IMR-90 (cell line): ENCODE results near the gene FBXL7. TPM values are rescaled to one million over a fixed set of nuclear protein-coding genes. Genes with fewer than 3 reads are reported as not detected.

Experiments used
- ATAC-seq: fragments of 200-7000 bp; cut with Tn5 transposase; 2 replicates; pipeline ENCODE4 v1.9.1; 2020; ENCODE audit warnings: low read depth, mild to moderate bottlenecking, moderate library complexity
- BruUV-seq: library from RNA; stranded (reverse); fragments of 400-500 nt; replicated peaks from 2 replicates; lab custom pipeline; 2021; lab: Mats Ljungman, UMichigan
- CTCF ChIA-PET: fragments of 300-600 bp; formaldehyde crosslinking; extraction: SDS; loops from one replicate; lab custom pipeline; 2021; ENCODE audit warnings: antibody characterized with exemption; lab: Yijun Ruan, JAX
- POLR2A ChIA-PET: fragments of 300-600 bp; sonication (Branson Sonifier 250); formaldehyde crosslinking; loops from one replicate; lab custom pipeline; 2022; ENCODE audit warnings: antibody characterized with exemption; ENCODE audit not compliant: unreplicated experiment; lab: Charles Lee
- DNase-seq: peaks from one replicate; pipeline ENCODE4 v3.0.0; 2013
- H2AFZ ChIP-seq: replicated peaks from 2 replicates; pipeline ENCODE3; 2013; ENCODE audit warnings: low read length, mild to moderate bottlenecking; ENCODE audit not compliant: poor library complexity
- H2AK5ac ChIP-seq: 2 replicates; pipeline ENCODE4 v1.6.1; 2013; ENCODE audit warnings: low read depth, low read length, inconsistent platforms
- H2AK9ac ChIP-seq: replicated peaks from 2 replicates; pipeline ENCODE3; 2013; ENCODE audit warnings: mild to moderate bottlenecking, low read depth, low read length, moderate library complexity; ENCODE audit not compliant: poor library complexity
- H2BK120ac ChIP-seq: 2 replicates; pipeline ENCODE4 v1.6.1; 2013; ENCODE audit warnings: low read depth, low read length, inconsistent platforms
- H2BK15ac ChIP-seq: 3 replicates; pipeline ENCODE4 v1.6.1; 2013; ENCODE audit warnings: low read depth, low read length, inconsistent platforms
- H2BK20ac ChIP-seq: 2 replicates; pipeline ENCODE4 v1.6.1; 2013; ENCODE audit warnings: low read depth, mild to moderate bottlenecking, inconsistent platforms, low read length, moderate library complexity
- H2BK5ac ChIP-seq: 2 replicates; pipeline ENCODE4 v1.6.1; 2013; ENCODE audit warnings: mild to moderate bottlenecking, low read depth, low read length, inconsistent platforms; ENCODE audit not compliant: poor library complexity, severe bottlenecking
- H3K14ac ChIP-seq: replicated peaks from 2 replicates; pipeline ENCODE4 v1.6.1; 2013; ENCODE audit warnings: low read depth, low read length, inconsistent platforms
- H3K18ac ChIP-seq: 2 replicates; pipeline ENCODE4 v1.6.1; 2013; ENCODE audit warnings: low read depth, low read length, control low read depth
- H3K23ac ChIP-seq: 2 replicates; pipeline ENCODE4 v1.6.1; 2013; ENCODE audit warnings: low read depth, low read length, inconsistent platforms
- H3K27ac ChIP-seq: 2 replicates; pipeline ENCODE4 v1.5.1; 2013; ENCODE audit warnings: mild to moderate bottlenecking, control low read depth, low read length; ENCODE audit not compliant: insufficient read depth
- H3K27me3 ChIP-seq: 2 replicates; pipeline ENCODE4 v1.6.1; 2013; ENCODE audit warnings: low read length; ENCODE audit not compliant: control insufficient read depth, insufficient read depth
- H3K36me3 ChIP-seq: 2 replicates; pipeline ENCODE4 v1.6.1; 2013; ENCODE audit warnings: low read length, mixed read lengths; ENCODE audit not compliant: control insufficient read depth, insufficient read depth
- H3K4ac ChIP-seq: 2 replicates; pipeline ENCODE4 v1.6.1; 2013; ENCODE audit warnings: low read depth, low read length, inconsistent platforms
- H3K4me1 ChIP-seq: 2 replicates; pipeline ENCODE4 v1.6.1; 2013; ENCODE audit warnings: low read length, mixed read lengths; ENCODE audit not compliant: control insufficient read depth, insufficient read depth
- H3K4me2 ChIP-seq: 2 replicates; pipeline ENCODE4 v1.6.1; 2013; ENCODE audit warnings: low read depth, mild to moderate bottlenecking, control low read depth, low read length, moderate library complexity
- H3K4me3 ChIP-seq: 2 replicates; pipeline ENCODE4 v1.5.1; 2013; ENCODE audit warnings: low read depth, mild to moderate bottlenecking, control low read depth, low read length, moderate library complexity; ENCODE audit not compliant: insufficient read depth
- H3K56ac ChIP-seq: 2 replicates; pipeline ENCODE4 v1.6.1; 2013; ENCODE audit warnings: low read length, inconsistent platforms; ENCODE audit not compliant: insufficient read depth; ENCODE audit errors: extremely low read depth
- H3K79me1 ChIP-seq, 2 experiments: 2 replicates each; pipeline ENCODE4 v1.6.1; 2013; ENCODE audit warnings: low read length in 2 of 2, inconsistent platforms in 1 of 2, low read depth in 1 of 2
- H3K9ac ChIP-seq: 2 replicates; pipeline ENCODE4 v1.6.1; 2013; ENCODE audit warnings: low read depth, low read length, control low read depth
- H3K9me1 ChIP-seq: 2 replicates; pipeline ENCODE4 v1.6.1; 2013; ENCODE audit warnings: low read length, inconsistent platforms; ENCODE audit not compliant: insufficient read depth
- H3K9me3 ChIP-seq: 2 replicates; pipeline ENCODE4 v1.6.1; 2013; ENCODE audit warnings: low read length; ENCODE audit not compliant: control insufficient read depth, insufficient read depth
- H4K20me1 ChIP-seq: 2 replicates; pipeline ENCODE4 v1.6.1; 2013; ENCODE audit warnings: low read length, inconsistent platforms; ENCODE audit not compliant: insufficient read depth
- H4K5ac ChIP-seq: 2 replicates; pipeline ENCODE4 v1.6.1; 2013; ENCODE audit warnings: mild to moderate bottlenecking, low read depth, low read length, control low read depth
- H4K8ac ChIP-seq, 2 experiments: 2 replicates each; pipeline ENCODE4 v1.6.1; 2013; ENCODE audit warnings: low read depth in 2 of 2, low read length in 2 of 2, control low read depth in 1 of 2, inconsistent platforms in 1 of 2
- H4K91ac ChIP-seq: 2 replicates; pipeline ENCODE4 v1.6.1; 2013; ENCODE audit warnings: low read depth, low read length, inconsistent platforms; ENCODE audit not compliant: insufficient read depth
- BHLHE40 ChIP-seq: fragments of 150-350 bp; IDR thresholded peaks from 2 replicates; pipeline ENCODE4 v1.6.1; 2016; ENCODE audit warnings: mild to moderate bottlenecking, low read depth, low read length
- CHD1 ChIP-seq: IDR thresholded peaks from 2 replicates; pipeline ENCODE4 v1.6.1; 2012; ENCODE audit warnings: low read depth, low read length, improper control_type of control experiment
- FOS ChIP-seq: fragments of 150-350 bp; IDR thresholded peaks from 2 replicates; pipeline ENCODE4 v1.6.1; 2016; ENCODE audit warnings: low read depth, low read length
- MAZ ChIP-seq: IDR thresholded peaks from 2 replicates; pipeline ENCODE4 v1.6.1; 2012; ENCODE audit warnings: low read depth, mild to moderate bottlenecking, low read length, improper control_type of control experiment, moderate library complexity, borderline replicate concordance
- MXI1 ChIP-seq: IDR thresholded peaks from 2 replicates; pipeline ENCODE4 v1.6.1; 2012; ENCODE audit warnings: low read depth, mild to moderate bottlenecking, low read length, moderate library complexity, borderline replicate concordance
- NFE2L2 ChIP-seq: fragments of 150-350 bp; IDR thresholded peaks from 2 replicates; pipeline ENCODE4 v1.6.1; 2016; ENCODE audit warnings: low read depth, mild to moderate bottlenecking, low read length
- POLR2A ChIP-seq: IDR thresholded peaks from 2 replicates; pipeline ENCODE4 v1.6.1; 2012; ENCODE audit warnings: mild to moderate bottlenecking, low read depth, low read length
- RAD21 ChIP-seq: IDR thresholded peaks from 2 replicates; pipeline ENCODE4 v1.6.1; 2012; ENCODE audit warnings: low read length, improper control_type of control experiment
- SMC3 ChIP-seq: fragments of 150-350 bp; IDR thresholded peaks from 2 replicates; pipeline ENCODE4 v1.6.1; 2016; ENCODE audit warnings: low read depth, mild to moderate bottlenecking, antibody characterized with exemption, low read length, moderate library complexity
- USF2 ChIP-seq: fragments of 150-350 bp; IDR thresholded peaks from 2 replicates; pipeline ENCODE4 v1.6.1; 2017; ENCODE audit warnings: mild to moderate bottlenecking, antibody characterized with exemption, low read length, low read depth
- WGBS, 2 experiments: methylation state at CpG; one replicate each; pipeline versions ENCODE4 v1.1.5 to v1.1.7; 2013; ENCODE audit warnings: missing lambda C conversion rate in 2 of 2; ENCODE audit not compliant: insufficient read length in 1 of 2; ENCODE audit errors: extremely low coverage in 2 of 2; 5-methylcytosine and 5-hydroxymethylcytosine counted together
- dilution Hi-C: fragments of 300-500 bp; cut with HindIII; formaldehyde crosslinking; loops from one replicate; pipeline ENCODE4 v1.14.3; 2018; ENCODE audit warnings: low sequenced_read_pairs; ENCODE audit not compliant: unreplicated experiment
- in situ Hi-C: fragments of 300-500 bp; cut with MboI; formaldehyde crosslinking; loops from 3 replicates; pipeline ENCODE4 v1.14.3; 2019; ENCODE audit warnings: low sequenced_read_pairs, inconsistent platforms, mixed read lengths
- intact Hi-C: fragments of 100-400 bp; cut with micrococcal nuclease; formaldehyde crosslinking; loops from 2 replicates; pipeline ENCODE4 v1.10.0; 2022
- polyA plus RNA-seq, 3 experiments: library from polyadenylated mRNA; depleted of rRNA; stranded (reverse); fragments of >200 nt; gene quantifications; 2 replicates each; pipeline ENCODE4 v1.2.3, GENCODE V29; 2012; ENCODE audit warnings: low replicate concordance in 1 of 3
- total RNA-seq: library from RNA; depleted of rRNA; stranded (reverse); fragments of >200 nt; gene quantifications from 2 replicates; pipeline ENCODE4 v1.2.3, GENCODE V29; 2012
- TF ChIP-seq, protein P1 (sequence below): fragments of 150-350 bp; IDR thresholded peaks from 2 replicates; pipeline ENCODE4 v1.6.1; 2016; ENCODE audit warnings: low read depth, mild to moderate bottlenecking, low read length, moderate library complexity, borderline replicate concordance
- TF ChIP-seq, protein P2 (sequence below): conservative IDR thresholded peaks from 2 replicates; pipeline ENCODE4 v1.5.1; 2012; ENCODE audit warnings: mild to moderate bottlenecking, low read depth, low read length, improper control_type of control experiment

Gene FBXL7
- total and polyA plus RNA-seq, 2 of the 4 experiments (the other 2 are of a cell fraction) = 4.1 to 10.2 TPM

- TF ChIP-seq, protein P1, sequence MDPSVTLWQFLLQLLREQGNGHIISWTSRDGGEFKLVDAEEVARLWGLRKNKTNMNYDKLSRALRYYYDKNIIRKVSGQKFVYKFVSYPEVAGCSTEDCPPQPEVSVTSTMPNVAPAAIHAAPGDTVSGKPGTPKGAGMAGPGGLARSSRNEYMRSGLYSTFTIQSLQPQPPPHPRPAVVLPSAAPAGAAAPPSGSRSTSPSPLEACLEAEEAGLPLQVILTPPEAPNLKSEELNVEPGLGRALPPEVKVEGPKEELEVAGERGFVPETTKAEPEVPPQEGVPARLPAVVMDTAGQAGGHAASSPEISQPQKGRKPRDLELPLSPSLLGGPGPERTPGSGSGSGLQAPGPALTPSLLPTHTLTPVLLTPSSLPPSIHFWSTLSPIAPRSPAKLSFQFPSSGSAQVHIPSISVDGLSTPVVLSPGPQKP = no peak
These were observed 195.3 kb downstream of the FBXL7 start (continued) for GRCh38 chr5:15695215-15695731.

DNA sequence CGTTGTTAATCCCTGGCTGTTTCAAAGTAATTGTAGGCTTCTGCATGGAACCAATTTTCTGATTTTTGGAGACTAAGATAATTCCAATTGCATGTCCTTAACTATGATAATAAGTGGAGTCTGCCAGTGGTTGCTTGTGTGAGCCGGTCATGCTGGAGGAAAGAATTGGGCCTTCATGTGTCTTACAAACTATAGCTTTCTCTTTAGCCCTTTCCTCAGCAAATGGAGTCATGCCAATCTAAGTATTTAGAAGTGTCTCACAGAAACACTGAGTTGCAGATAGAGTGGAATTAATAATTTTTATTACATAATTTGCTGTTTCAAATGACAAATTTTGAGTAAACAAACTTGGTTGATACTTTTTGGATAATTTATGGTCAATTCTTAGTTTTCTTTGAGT, 200.4 kb downstream of the FBXL7 start:
- no peak overlapping the region for H4K91ac ChIP-seq
- H4K8ac ChIP-seq = no peak overlapping the region
- H3K56ac ChIP-seq = no peak overlapping the region
- CTCF ChIA-PET = no interaction called here
- no peak overlapping the region for H3K23ac ChIP-seq
- H2AFZ ChIP-seq = no peak overlapping the region
- H3K4me3 ChIP-seq = no peak overlapping the region
- H3K14ac ChIP-seq = no peak overlapping the region
- no peak overlapping the region for H2BK120ac ChIP-seq
- no peak overlapping the region for H3K27ac ChIP-seq
- no peak overlapping the region for H3K18ac ChIP-seq
- ATAC-seq (no peak), DNase-seq (no peak)
- H2AK9ac ChIP-seq = no peak overlapping the region
- no CpG with 5 or more reads among the region's 2 CpGs for WGBS, 2 experiments
- H2BK15ac ChIP-seq = no peak overlapping the region
- no TSS peak for BruUV-seq
- no peak overlapping the region for H3K4me2 ChIP-seq
- no peak overlapping the region for H4K5ac ChIP-seq
- H3K9ac ChIP-seq = no peak overlapping the region
- intact Hi-C loops = loop anchor here (5.0 kb wide), 1 partner anchor 198 kb away; the partner anchor contains the start of gene FBXL7
- H3K4me1 ChIP-seq = peaks cover 4% of the 10 kb centered on the region
- H2BK5ac ChIP-seq = no peak overlapping the region
- in situ Hi-C loops = no loop called here
- H3K9me3 ChIP-seq = no peaks in the 10 kb centered on the region
- H2BK20ac ChIP-seq = no peak overlapping the region
- H3K79me1 ChIP-seq = peaks cover 10 to 18% of the 10 kb centered on the region in 2 experiments; a peak in 3 of 4 replicates
- H3K9me1 ChIP-seq = peaks cover 7% of the 10 kb centered on the region; the same call in 1 of the 2 replicates
- H3K36me3 ChIP-seq = no peaks in the 10 kb centered on the region
- dilution Hi-C loops = no loop called here
- POLR2A ChIA-PET = no interaction called here
- H3K4ac ChIP-seq = no peak overlapping the region
- 0 out of 2 replicates have a peak, but pooled peaks cover 3% of the 10 kb centered on the region for H4K20me1 ChIP-seq
- H2AK5ac ChIP-seq = no peak overlapping the region
- no peaks in the 10 kb centered on the region for H3K27me3 ChIP-seq
- TF ChIP-seq RAD21 = no peak
- TF ChIP-seq FOS = no peak
- no peak for TF ChIP-seq MAZ
- TF ChIP-seq, protein P1 = no peak
- TF ChIP-seq USF2 = no peak
- TF ChIP-seq, protein P2, sequence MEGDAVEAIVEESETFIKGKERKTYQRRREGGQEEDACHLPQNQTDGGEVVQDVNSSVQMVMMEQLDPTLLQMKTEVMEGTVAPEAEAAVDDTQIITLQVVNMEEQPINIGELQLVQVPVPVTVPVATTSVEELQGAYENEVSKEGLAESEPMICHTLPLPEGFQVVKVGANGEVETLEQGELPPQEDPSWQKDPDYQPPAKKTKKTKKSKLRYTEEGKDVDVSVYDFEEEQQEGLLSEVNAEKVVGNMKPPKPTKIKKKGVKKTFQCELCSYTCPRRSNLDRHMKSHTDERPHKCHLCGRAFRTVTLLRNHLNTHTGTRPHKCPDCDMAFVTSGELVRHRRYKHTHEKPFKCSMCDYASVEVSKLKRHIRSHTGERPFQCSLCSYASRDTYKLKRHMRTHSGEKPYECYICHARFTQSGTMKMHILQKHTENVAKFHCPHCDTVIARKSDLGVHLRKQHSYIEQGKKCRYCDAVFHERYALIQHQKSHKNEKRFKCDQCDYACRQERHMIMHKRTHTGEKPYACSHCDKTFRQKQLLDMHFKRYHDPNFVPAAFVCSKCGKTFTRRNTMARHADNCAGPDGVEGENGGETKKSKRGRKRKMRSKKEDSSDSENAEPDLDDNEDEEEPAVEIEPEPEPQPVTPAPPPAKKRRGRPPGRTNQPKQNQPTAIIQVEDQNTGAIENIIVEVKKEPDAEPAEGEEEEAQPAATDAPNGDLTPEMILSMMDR = no peak
- no peak for TF ChIP-seq CHD1
- TF ChIP-seq NFE2L2 = no peak
- no peak for TF ChIP-seq BHLHE40
- no peak for TF ChIP-seq MXI1
- no peak for TF ChIP-seq POLR2A
- no peak for TF ChIP-seq SMC3
